ENCODE results near the gene KIAA1328. TPM values are rescaled to one million over a fixed set of nuclear protein-coding genes. Genes with fewer than 3 reads are reported as not detected.
"Not testable (repeated sequence)": the region's sequence is repeated elsewhere in the genome, so short reads cannot be mapped to it uniquely, and the experiment has no call there.

Gene KIAA1328
- total RNA-seq, 3 donors from 2014 or later, result 6.0 to 9.8 (median 7.4) TPM

DNA sequence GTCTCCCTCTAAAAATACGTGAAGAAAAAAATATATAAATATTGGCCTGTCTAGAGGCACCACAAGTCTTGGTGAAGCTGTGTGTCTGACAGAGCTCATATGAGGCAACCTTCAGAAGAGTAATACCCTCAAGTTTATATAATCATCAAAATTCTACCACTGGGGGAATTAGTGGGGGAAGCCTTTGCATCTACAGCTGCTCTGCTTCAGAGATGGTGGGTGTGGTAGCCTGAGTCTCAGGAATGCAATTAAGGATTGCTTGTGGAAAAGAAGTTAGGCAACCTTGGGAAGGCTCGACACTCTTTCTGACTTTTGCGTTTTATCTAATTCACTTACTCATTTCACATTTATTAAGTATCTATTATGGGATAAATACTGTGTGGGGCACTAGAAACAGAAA lies 17.5 kb upstream of the KIAA1328 start:
- Histone ChIP-seq H3K36me3 (ENCODE audit: low read depth) (no peaks in the 10 kb centered on the region), H3K4me3 (no peak overlapping the region), H3K9me3 (no peaks in the 10 kb centered on the region), H3K4me1 (ENCODE audit: low read depth) (no peaks in the 10 kb centered on the region)
- TF ChIP-seq CTCF (IDR thresholded peaks at IDR 0.05), result no peak
- no peak for DNase-seq
- ATAC-seq, result no peak
- intact Hi-C loops (cut with DNase I, micrococcal nuclease), result no loop called here

- H3K9me3 ChIP-seq, result no peaks in the 10 kb centered on the region
- intact Hi-C loops (cut with DNase I, micrococcal nuclease), result no loop called here
- no peak for TF ChIP-seq CTCF (IDR thresholded peaks at IDR 0.05)
- ATAC-seq (no peak), DNase-seq (no peak)
- H3K36me3 ChIP-seq (ENCODE audit: low read depth), result no peaks in the 10 kb centered on the region
- H3K4me1 ChIP-seq (ENCODE audit: low read depth), result no peaks in the 10 kb centered on the region
- H3K4me3 ChIP-seq, result no peak overlapping the region
These were observed 17.0 kb upstream of the KIAA1328 start for GRCh38 chr18:36811955-36812354.

DNA sequence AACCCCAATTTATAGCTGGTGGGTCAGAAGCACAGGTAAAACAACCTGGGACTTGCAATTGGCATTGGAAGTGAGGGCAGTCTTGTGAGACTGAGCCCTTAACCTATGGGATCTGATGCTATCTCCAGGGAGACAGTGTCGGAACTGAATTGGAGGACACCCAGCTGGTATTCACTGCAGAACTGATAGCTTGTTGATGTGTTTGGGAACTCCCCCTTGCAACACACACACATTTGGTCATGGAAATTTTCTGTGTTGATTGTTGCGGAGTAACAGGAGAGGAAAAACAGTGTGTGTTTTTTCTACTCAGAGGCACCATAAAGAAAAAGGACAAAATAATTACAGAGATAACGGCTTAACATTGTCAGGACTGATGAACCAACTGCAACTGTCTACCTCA lies 16.2 kb upstream of the KIAA1328 start:
- Histone ChIP-seq H3K36me3 (ENCODE audit: low read depth) (no peaks in the 10 kb centered on the region), H3K4me3 (no peak overlapping the region), H3K4me1 (ENCODE audit: low read depth) (no peaks in the 10 kb centered on the region), H3K9me3 (no peaks in the 10 kb centered on the region)
- DNase-seq (no peak), ATAC-seq (no peak)
- no peak for TF ChIP-seq CTCF (IDR thresholded peaks at IDR 0.05)
- intact Hi-C loops (cut with DNase I, micrococcal nuclease), result no loop called here

DNA sequence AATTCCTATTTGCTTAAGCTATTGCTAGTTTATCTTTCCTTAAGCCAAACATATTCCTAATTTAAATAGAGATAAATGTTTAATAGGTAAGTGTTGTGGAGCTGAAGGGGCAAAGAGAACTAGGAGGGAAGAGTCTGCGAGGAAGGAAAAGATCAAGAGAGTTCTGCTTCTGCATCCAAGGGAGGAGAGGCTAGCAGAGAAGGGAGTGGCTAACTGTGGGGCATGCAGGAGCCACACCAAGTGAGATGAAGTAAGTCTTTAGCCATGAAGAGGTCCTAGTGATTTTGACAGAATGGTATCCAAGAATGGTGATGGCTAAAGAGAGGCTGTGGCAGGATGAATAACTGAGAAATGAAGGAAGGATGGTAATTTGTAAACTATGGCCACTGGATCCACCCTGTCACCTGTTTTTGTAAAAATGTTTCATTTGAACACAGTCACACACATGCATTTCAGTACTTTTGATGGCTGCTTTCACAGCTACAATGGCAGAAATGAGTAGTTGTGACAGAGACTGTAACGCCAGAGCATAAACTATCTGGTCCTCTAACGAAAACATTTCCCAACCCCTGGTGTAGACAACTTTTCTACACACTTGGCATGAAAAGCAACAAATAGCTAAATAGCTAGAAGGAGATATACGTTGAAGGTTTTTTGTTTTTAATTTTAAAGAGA lies 15.7 kb upstream of the KIAA1328 start:
- DNase-seq (no peak), ATAC-seq (no peak)
- Histone ChIP-seq H3K4me3 (no peak overlapping the region), H3K36me3 (ENCODE audit: low read depth) (no peaks in the 10 kb centered on the region), H3K9me3 (no peaks in the 10 kb centered on the region), H3K4me1 (ENCODE audit: low read depth) (no peaks in the 10 kb centered on the region)
- intact Hi-C loops (cut with DNase I, micrococcal nuclease), result no loop called here
- TF ChIP-seq CTCF (IDR thresholded peaks at IDR 0.05), result no peak

- H3K4me3 ChIP-seq, result no peak overlapping the region
- no peak for ATAC-seq
- intact Hi-C loops (cut with DNase I, micrococcal nuclease), result no loop called here
- TF ChIP-seq CTCF (IDR thresholded peaks at IDR 0.05), result no peak
- no peak for DNase-seq
- no peaks in the 10 kb centered on the region for H3K36me3 ChIP-seq (ENCODE audit: low read depth)
- no peaks in the 10 kb centered on the region for H3K9me3 ChIP-seq
- H3K4me1 ChIP-seq (ENCODE audit: low read depth), result no peaks in the 10 kb centered on the region
These were observed 15.1 kb upstream of the KIAA1328 start for GRCh38 chr18:36813824-36814223.

- no peaks in the 10 kb centered on the region for H3K4me1 ChIP-seq (ENCODE audit: low read depth)
- DNase-seq (no peak), ATAC-seq (no peak)
- no peaks in the 10 kb centered on the region for H3K9me3 ChIP-seq
- no peak overlapping the region for H3K4me3 ChIP-seq
- H3K36me3 ChIP-seq (ENCODE audit: low read depth), result no peaks in the 10 kb centered on the region
- TF ChIP-seq CTCF (IDR thresholded peaks at IDR 0.05), result no peak
- intact Hi-C loops (cut with DNase I, micrococcal nuclease), result no loop called here
These were observed 13.9 kb upstream of the KIAA1328 start for GRCh38 chr18:36814994-36815393.

- H3K4me3 ChIP-seq; ATAC-seq; H3K36me3 ChIP-seq (ENCODE audit: low read depth); DNase-seq; H3K9me3 ChIP-seq; H3K4me1 ChIP-seq (ENCODE audit: low read depth); intact Hi-C loops (cut with DNase I, micrococcal nuclease): not testable (repeated sequence)
These were observed 12.8 kb upstream of the KIAA1328 start for GRCh38 chr18:36816096-36816495.

Data from mucosa of descending colon (tissue), 3 donors.